GM18520 (cell line): ENCODE results near the gene PLA2G3.
"Not testable (repeated sequence)": the region's sequence is repeated elsewhere in the genome, so short reads cannot be mapped to it uniquely, and the experiment has no call there.

ENCODE experiments used
- ATAC-seq: cut with Tn5 transposase; IDR thresholded peaks from one replicate; pipeline ENCODE4 v1.9.1; 2021; ENCODE audit not compliant: unreplicated experiment

Gene PLA2G3, protein sequence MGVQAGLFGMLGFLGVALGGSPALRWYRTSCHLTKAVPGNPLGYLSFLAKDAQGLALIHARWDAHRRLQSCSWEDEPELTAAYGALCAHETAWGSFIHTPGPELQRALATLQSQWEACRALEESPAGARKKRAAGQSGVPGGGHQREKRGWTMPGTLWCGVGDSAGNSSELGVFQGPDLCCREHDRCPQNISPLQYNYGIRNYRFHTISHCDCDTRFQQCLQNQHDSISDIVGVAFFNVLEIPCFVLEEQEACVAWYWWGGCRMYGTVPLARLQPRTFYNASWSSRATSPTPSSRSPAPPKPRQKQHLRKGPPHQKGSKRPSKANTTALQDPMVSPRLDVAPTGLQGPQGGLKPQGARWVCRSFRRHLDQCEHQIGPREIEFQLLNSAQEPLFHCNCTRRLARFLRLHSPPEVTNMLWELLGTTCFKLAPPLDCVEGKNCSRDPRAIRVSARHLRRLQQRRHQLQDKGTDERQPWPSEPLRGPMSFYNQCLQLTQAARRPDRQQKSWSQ

DNA sequence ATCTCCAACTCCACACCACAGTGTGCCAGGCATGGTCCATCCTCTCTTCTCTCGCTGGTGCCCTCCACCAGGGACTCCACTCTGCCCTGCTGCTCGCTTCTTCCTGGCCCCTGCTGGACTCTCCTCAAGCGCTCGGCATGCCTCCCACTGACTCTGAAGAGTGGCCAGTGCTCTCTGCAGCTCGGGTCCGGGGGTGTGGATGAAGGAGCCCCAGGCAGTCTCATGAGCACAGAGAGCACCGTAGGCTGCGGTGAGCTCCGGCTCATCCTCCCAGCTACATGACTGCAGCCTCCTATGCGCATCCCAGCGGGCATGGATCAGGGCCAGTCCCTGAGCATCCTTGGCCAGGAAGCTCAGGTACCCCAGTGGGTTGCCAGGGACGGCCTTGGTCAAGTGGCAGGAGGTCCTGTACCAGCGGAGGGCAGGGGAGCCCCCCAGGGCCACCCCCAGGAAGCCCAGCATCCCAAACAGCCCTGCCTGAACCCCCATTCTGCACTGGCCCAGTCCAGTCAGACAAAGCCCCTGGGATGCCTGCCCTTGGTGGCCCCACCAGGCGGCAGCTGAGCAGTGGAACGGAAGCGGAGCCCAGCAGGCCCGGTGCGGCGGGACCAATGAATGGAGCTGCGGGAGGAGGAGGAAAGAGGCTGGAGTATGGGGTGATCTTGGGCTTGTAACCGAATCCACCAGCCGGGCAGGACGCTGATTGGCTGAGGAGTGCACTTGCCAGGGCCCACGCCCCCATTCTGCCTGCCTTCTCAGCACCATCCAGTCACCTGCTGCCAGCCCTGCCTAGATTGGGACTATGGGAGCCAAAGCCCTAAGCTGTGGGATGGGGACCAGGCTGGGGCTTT lies at the start of gene PLA2G3:
TSS of gene PLA2G3 (minus strand) at position 643 of the 851 bp plus-strand sequence. CDS start at position 489, 154 bp downstream.
- no peak for ATAC-seq

DNA sequence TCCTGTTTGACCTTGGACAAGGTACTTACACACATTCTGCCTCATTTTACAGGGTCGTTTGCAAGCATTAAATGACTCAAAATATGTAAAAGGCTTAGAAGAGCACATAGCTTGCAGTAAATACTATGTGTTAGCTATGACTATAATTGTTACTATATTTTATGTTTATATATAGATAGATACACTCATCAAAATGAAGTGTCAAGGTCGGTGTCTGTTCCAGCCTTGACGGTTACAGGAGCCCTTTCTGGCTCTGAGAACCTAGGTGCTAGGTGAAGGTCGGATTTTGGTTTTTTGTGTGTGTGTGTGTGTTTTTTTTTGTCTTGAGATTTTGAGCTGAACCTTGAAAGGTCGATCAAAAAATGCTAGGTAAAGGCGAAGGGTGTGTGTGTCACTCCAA lies 47.3 kb upstream of the PLA2G3 start:
- ATAC-seq, result no peak

DNA sequence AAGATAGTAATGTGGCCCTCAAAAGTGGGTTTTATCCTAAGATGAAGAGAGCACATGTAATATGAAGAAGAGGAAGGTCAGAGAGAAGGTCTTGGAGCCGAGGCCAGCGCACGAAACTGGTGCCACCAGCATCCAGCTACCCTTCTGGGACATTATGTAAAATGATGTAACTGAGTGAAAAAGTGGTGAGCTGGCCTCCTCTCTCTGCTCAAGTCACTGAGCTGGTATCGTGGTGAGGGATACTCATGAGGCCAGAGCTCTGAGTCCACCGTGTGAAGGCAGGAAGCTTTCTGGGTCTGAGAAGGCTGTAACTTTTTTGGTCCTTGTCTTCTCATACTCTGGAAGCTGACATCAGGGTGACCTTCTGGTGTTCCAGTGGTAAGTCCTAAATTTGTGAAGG lies 44.7 kb upstream of the PLA2G3 start:
- no peak for ATAC-seq

DNA sequence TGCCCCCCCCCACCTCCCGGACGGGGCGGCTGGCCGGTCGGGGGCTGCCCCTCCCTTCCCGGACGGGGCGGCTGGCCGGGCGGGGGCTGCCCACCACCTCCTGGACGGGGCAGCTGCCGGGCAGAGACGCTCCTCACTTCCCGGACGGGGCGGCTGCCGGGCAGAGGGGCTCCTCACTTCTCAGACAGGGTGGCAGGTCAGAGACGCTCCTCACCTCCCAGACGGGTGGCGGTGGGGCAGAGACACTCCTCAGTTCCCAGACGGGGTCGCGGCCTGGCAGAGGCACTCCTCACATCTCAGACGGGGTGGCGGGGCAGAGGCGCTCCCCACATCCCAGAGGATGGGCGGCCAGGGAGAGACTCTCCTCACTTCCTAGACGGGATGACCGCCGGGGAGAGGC lies 43.7 kb upstream of the PLA2G3 start:
- no peak for ATAC-seq

DNA sequence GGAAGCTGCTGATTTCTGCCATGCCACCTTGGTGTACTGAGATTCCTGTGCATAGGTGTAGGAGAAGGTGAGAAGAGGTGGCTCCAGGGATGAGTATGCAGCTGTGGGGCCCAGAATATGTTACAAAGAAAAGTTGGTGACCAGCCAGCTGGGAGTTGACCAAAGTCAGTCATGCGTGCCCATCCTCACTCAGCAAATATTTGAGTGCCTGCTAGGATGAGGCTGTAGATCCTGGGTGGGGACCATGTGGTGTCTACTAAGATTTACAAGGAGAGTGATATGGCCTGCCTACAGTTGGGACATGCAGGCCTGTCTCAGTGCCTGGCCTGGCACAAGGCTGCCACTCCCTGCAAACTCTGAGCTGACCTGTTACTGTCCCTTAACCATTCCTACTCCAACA lies 39.0 kb upstream of the PLA2G3 start:
- ATAC-seq, result no peak

DNA sequence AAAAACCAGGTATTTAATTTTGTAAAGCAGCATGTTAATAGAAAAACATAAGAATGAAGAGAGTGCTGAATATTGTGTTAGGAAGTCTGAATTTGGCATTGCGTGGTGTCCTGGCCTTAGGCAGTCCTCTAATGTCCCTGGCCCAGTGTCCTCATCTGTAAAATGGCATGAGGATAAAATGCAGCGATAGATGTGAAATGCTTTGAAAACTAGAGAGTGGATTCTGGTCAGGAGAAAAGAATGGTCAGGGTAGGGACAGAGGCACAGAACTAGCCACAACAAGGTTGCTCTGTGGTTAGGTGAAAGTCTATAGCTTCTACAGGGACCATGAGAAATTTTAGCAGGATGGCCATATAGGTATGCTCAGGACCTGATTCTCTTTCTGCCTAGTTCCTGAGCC lies 38.6 kb upstream of the PLA2G3 start:
- no peak for ATAC-seq

DNA sequence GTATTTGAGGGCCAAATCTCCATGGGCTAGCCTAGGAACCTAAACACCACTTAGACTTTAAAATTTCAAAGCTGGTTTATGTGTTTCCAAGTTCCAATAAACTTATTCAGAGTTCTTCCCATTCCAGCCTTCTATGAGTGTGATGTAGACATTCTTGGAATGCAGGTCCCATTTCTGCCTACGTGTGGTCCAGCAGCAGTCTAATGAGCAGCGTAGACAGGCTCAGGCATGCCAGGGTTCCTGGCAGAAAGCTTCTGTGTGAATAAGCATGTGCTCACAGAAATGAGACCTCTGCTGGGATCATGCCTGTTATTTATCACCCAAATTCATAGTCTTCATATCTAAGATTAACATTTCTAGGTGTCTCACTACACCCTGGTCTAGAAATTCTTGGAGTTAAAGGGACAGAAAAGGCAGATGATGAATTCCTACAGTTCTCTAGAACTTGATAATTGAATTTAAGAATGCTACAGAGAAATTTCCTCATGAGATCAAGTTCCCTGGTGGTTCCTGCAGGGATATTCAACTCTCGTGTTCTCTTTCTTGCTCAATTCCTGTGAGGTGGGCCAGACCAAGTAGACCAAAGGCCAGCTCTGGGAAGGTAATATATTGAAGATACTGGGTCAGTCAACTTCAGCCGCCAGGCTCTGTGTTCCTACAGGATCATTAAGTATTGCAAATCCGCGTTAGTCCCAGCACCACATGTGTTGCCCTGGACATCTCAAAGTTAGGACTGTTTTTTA lies 37.3 kb upstream of the PLA2G3 start:
- no peak for ATAC-seq

DNA sequence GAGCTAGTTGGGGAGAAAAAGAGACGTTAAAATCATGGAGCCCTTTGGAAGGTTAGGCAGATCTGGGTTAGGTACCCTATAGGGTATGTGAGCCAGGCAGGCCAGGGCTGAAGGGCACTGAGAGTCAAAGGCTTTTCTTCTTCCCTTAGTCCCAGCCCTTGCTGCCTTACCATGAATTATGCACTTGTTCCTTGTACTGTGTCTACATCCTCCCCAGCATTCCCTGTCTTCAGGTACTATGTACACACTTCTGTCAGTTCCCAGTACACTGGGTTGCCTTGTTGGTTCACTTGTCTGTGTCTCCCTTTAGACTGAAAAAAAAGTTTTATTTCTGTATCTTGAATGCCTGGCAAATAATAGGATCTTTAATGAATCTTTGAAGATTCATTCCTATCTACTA lies 36.6 kb upstream of the PLA2G3 start:
- ATAC-seq, result no peak

DNA sequence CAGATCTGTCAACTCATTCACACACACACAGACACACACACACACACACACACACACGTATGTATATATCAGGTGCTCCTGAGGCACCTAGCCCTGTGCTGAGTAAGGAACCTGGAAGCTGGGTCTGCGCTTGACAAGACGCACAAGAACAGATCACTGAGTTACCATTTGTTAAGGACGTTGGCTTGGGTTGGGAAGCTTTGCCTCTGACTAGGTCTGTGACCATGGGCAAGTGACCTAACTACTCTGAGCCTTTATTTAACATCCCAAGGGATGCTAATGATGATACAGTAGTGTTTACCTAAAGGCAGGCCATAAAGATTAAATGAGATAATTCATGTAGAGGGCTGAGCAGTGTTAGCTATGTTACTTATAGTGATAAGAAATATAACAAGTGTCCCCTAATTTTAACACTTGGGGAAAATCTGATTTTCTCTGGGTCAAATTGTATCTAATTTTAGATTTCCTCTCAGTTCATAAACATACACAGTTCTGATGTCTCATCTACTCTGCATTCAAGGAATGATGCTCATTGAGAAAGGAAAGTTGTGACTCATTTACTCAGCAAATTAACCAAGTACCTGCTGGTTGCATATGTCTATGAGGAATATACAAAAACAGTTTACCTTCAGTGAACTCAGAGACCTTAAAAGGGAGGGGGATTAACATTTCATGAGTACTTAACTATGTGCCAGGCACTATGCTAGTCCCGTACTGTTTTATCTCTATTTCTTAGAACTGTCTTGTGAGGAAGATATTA lies 33.3 kb upstream of the PLA2G3 start:
- ATAC-seq, result no peak

DNA sequence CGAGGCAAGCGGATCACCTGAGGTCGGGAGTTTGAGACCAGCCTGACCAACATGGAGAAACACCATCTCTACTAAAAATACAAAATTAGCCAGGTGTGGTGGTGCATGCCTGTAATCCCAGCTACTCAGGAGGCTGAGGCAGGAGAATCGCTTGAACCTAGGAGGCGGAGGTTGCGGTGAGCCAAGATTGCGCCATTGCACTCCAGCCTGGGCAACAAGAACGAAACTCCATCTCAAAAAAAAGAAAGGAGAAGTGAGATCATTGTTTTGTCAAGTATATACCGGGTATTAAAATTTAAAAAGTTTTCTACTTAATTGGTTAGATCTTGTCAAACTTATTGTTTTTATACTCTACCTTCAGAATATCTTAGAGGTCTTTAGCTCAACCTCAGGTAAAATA lies 31.4 kb upstream of the PLA2G3 start:
- ATAC-seq, result not testable (repeated sequence)

DNA sequence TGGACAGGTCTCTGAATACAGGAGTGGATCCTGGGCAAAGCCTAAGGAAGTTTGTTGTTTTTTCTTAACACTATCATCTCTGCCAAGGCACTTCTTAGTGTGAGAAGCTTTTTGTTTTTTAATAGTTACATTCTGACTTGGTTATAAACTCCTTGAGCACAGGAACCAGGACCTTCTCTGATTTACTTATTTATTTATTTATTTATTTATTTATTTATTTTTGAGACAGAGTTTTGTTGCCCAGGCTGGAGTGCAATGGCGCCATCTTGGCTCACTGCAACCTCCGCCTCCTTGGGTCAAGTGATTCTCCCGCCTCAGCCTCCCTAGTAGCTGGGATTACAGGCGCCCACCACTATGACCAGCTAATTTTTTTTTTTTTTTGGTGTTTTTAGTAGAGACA lies 30.7 kb upstream of the PLA2G3 start:
- no peak for ATAC-seq

DNA sequence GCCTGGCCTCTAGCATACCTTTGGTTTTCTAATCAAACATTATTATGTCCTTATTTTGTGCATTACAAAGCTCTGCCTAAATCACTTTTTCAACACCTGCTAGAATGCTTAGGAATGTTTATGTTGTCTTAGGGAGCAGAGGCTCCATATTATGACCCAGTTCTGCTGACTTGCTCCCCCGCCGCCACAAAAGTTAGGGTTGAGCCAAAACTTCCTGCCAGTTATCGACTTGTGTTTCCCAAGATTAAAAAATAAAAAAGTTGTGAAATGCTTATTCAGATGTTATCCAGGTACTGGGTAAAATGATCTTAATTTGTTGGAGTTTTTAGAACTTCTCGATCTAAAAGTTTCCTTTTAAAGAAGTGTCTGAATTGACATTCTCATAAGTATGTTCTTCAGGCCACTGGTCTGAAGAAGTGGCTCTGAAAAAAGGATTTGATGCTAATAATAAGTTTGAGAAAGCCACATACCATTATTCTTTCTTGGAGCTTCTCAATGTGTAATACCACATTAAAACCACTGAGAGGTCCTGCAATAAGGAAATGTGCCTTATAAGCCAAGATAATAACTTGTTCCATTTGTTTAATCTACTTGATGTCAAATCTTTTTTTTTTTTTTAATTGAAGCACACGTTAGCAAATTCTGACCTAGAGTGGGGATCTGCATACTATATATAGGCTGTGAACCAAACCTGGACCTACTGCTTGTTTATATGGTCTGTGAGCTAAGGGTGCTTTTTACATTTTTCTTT lies 21.9 kb upstream of the PLA2G3 start:
- no peak for ATAC-seq

DNA sequence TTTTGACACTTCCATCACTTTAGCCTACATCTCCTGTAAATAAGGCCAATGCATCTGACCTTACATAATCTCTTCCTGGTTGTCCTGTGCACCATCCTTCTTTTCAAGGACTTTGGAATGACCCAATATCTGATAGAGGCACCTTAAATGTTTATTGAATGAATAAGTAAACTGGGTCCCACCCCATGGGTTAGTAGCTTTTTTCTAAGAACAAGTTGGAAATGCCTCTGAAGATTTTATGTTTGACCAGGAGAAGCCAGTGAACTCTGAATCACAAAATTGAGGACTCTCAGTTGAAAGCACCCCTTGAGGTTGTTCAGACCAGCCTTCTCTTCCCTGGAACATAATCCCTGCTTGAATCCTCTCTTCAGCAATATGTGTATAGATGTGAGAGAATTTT lies 21.1 kb upstream of the PLA2G3 start:
- ATAC-seq, result no peak

DNA sequence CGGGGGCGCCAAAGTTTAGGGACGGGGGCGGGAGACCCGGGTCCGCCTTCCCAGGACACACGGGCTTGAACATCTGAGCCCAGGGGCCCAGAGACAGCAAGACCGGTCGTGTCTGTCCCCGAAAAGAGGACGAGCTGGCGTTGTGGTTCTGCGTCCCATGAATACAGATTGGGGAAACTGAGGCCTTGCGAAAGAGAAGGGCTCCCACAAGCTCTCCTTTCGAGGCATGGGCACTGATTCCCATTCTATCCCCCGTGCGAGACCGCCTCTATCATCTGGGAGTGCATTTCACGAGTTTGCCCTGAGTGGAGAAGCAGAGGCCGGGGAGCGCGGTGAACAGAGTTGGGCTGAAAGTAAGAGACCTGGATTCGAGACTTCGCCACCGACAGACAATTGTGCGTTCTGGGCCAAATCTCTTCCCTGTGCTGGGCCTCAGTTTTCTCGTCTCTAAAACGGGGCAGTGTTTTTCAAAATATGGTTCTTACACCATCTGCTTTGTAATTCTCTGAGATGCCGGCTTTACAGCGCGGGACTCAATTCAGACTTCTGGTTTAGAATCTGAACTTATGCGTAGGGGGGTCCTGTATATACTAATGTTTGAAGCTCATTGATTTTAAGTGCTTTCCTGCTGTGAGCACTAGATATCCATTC lies 20.1 kb upstream of the PLA2G3 start:
- no peak for ATAC-seq

DNA sequence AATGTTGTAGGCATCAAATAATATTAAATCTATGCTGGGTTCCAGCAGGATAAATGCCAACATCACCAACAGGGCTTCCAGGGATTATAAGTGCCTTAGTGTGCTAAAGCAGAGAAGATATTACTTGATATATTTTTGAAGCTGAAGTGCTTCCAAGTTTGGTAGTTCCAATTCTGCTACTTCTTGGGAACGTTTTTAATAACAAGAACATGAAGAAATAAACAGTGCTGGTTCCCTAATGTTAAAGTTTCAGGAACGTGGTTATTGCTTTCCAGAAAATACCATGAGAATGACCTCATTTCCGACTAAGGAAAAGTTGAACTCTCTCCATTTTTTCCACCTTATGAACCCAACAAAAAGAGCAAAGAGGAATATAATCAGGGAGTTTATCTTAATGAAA lies 15.1 kb upstream of the PLA2G3 start:
- no peak for ATAC-seq

DNA sequence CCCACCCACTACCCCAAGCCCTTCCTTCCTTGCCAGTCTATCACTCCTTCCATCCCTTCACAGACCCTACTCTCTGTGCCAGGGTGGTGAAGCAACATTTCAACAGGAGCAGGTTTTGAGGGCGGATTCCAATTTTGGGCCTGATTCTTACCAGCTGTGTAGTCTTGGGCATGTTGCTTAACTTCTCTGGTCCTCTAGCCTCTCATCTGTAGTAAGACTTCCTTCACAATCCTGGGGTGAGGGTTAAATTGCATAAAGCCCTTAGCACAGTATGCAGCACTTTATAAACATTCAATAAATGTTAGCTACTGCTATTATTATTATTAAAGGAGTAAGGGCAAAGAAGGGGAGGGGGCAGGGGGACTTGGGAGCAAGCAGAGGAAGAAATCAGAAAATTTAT lies 14.7 kb upstream of the PLA2G3 start:
- ATAC-seq, result no peak

DNA sequence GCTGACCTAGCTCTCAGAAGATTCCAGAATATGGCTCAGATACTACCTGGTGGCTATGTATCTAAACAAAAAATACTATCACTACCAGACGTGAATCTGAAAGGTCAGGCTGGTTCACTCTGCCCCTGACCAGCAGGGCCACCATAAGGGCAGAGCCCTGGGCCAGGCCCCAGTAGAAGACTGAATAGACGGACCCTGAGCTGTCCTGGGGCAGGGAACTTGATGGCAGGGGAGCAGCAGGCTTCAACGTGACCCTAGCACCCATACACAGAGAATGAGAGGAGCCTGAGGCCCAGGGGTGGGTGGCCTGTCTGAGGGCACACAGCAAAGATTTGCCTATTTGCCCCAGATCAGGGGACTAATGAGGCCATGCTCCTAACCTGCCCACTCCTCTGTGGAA lies 13.0 kb upstream of the PLA2G3 start:
- ATAC-seq, result no peak

DNA sequence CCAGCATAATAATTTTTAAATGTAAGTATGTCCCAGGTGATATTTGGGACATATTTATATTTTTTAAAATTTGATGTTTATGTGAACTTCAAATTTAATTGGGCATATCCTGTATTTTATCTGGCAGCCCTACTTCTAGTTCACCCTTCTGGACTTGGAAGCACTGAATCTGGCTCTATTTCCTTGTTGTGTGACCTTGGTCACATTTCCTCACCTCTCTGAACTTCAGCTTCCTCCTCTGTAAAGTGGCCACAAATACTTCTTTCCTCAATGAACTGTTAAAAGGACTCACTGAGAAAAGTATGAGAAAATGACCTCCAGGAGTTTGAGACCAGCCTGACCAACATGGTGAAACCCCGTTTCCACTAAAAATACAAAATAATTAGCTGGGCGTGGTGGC lies 11.6 kb upstream of the PLA2G3 start:
- no peak for ATAC-seq

DNA sequence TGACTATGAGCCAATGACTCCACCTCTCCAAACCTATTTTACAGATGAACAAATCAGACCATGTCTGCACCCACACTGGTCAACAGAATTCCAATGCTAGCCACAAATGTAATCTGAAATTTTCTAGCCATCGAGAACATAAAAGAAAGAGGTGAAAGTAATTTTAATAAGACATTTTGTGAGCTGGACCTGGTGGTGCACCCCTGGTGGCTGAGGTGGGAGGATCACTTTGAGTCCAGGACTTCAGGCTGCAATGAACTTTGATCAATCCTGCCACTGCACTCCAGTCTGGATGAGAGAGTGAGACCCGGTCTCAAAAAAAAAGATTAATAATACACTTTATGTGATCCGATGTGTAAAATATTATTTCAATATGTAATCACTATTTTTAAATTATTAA lies 10.3 kb upstream of the PLA2G3 start:
- ATAC-seq, result no peak
